HG02840 (cell line): ENCODE data around the gene ZNF831.

Experiments
- ATAC-seq: cut with Tn5 transposase; IDR thresholded peaks from one replicate; pipeline ENCODE4 v1.9.1; 2021; ENCODE audit warnings: mild to moderate bottlenecking, moderate library complexity, moderate number of reproducible peaks; ENCODE audit not compliant: unreplicated experiment, low FRiP score

ZNF831 gene

GRCh38 chr20:59207235-59207634, 43.6 kb downstream of the ZNF831 start:
- ATAC-seq = no peak

- ATAC-seq = no peak
These were observed 44.2 kb downstream of the ZNF831 start for GRCh38 chr20:59207742-59208357.

- no peak for ATAC-seq
These were observed 46.6 kb downstream of the ZNF831 start for GRCh38 chr20:59210186-59210585.

- ATAC-seq = no peak
These were observed 47.7 kb downstream of the ZNF831 start for GRCh38 chr20:59211208-59211765.

GRCh38 chr20:59214073-59214472, 50.5 kb downstream of the ZNF831 start:
- no peak for ATAC-seq

GRCh38 chr20:59214606-59215547, 51.3 kb downstream of the ZNF831 start:
- ATAC-seq = no peak

- ATAC-seq = no peak
These were observed 53.6 kb downstream of the ZNF831 start for GRCh38 chr20:59217173-59217572.

- no peak for ATAC-seq
These were observed 54.2 kb downstream of the ZNF831 start for GRCh38 chr20:59217794-59218280.

- ATAC-seq = no peak
These were observed 55.6 kb downstream of the ZNF831 start for GRCh38 chr20:59219211-59219610.

GRCh38 chr20:59220161-59220560, 56.5 kb downstream of the ZNF831 start:
- ATAC-seq = no peak

- ATAC-seq = no peak
These were observed 57.6 kb downstream of the ZNF831 start for GRCh38 chr20:59221049-59221706.

GRCh38 chr20:59221707-59222252, 58.2 kb downstream of the ZNF831 start:
- ATAC-seq = no peak

GRCh38 chr20:59222253-59223181, 58.9 kb downstream of the ZNF831 start:
- no peak for ATAC-seq

- no peak for ATAC-seq
These were observed 59.6 kb downstream of the ZNF831 start for GRCh38 chr20:59223182-59223601.

- ATAC-seq = no peak
These were observed 60.1 kb downstream of the ZNF831 start for GRCh38 chr20:59223750-59224149.

GRCh38 chr20:59224236-59224635, 60.6 kb downstream of the ZNF831 start:
- ATAC-seq = no peak

GRCh38 chr20:59230385-59230784, 66.8 kb downstream of the ZNF831 start:
- no peak for ATAC-seq

- no peak for ATAC-seq
These were observed 67.6 kb downstream of the ZNF831 start for GRCh38 chr20:59231124-59231804.

GRCh38 chr20:59232618-59233017, 69.0 kb downstream of the ZNF831 start:
- no peak for ATAC-seq
